ENCODE measurements around the gene NUBPL.

- TF ChIP-seq CTCF (IDR thresholded peaks at IDR 0.05) (no peak), POLR2A (IDR thresholded peaks at IDR 0.05) (no peak)
Measured at GRCh38 chr14:31578266-31578665, 17.1 kb downstream of the NUBPL start.

Measured in lower leg skin (tissue), 3 donors.